ENCODE results near the gene PARD3.

The PARD3 gene

DNA sequence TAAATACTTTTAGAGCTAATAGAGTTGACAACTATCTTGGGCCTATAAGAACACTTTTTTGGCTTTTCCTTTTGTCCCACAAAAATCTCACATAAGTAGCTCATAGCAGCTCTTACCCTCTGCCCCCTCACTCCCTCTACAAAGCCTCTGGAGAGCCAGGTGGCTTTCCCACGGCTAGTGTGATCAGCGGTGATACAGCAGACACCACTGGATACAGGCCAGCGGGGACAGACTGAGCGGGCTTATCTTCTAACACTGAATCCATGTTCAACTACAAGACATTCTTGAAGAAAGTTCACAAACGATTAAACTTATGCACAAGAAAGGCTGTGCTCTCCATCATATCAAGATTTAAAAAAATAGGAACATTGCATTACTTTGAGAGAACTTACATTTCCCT, 377.2 kb downstream of the PARD3 start:
- Histone ChIP-seq H3K27ac (no peak overlapping the region), H3K27me3 (no peaks in the 10 kb centered on the region)

DNA sequence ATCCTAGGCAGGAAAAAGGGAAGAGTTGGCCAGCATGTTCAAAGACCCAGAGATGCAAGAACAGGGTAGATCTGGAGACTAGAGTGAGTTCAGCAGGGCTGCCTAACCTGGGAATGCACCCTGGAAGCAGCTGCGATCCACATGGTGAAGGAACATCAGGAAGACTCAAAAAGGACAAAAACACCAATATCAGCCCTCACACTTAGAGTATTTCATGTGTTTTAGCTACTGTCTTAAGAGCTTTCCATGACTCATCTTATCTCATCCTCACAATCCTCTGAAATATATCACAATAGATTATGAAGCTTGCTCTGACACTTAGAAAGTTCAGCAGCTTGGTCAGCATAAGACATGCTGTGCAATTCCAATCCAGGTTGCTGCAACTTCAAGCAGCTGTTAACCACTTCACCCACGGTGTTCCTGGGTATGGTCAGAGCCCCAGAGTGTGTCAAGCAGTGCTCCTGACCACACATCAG, 380.9 kb downstream of the PARD3 start:
- Histone ChIP-seq H3K27ac (no peak overlapping the region), H3K4me1 (peaks cover 0 to 31% (median 16%) of the 10 kb centered on the region in 4 donors), H3K4me3 (no peak overlapping the region), H3K36me3 (no peaks in the 10 kb centered on the region), H3K27me3 (no peaks in the 10 kb centered on the region), H3K9me3 (no peaks in the 10 kb centered on the region)
- TF ChIP-seq, protein P1, sequence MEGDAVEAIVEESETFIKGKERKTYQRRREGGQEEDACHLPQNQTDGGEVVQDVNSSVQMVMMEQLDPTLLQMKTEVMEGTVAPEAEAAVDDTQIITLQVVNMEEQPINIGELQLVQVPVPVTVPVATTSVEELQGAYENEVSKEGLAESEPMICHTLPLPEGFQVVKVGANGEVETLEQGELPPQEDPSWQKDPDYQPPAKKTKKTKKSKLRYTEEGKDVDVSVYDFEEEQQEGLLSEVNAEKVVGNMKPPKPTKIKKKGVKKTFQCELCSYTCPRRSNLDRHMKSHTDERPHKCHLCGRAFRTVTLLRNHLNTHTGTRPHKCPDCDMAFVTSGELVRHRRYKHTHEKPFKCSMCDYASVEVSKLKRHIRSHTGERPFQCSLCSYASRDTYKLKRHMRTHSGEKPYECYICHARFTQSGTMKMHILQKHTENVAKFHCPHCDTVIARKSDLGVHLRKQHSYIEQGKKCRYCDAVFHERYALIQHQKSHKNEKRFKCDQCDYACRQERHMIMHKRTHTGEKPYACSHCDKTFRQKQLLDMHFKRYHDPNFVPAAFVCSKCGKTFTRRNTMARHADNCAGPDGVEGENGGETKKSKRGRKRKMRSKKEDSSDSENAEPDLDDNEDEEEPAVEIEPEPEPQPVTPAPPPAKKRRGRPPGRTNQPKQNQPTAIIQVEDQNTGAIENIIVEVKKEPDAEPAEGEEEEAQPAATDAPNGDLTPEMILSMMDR (IDR thresholded peaks at IDR 0.05) = no peak
- intact Hi-C loops (cut with DNase I; ENCODE audit: low total_unique reads) = no loop called here
- DNase-seq = no peak

More for the DNA sequence above, 377.2 kb downstream of the PARD3 start:
- Histone ChIP-seq H3K4me1 (peaks cover 0 to 29% (median 11%) of the 10 kb centered on the region in 4 donors), H3K9me3 (no peaks in the 10 kb centered on the region), H3K36me3 (no peaks in the 10 kb centered on the region), H3K4me3 (no peak overlapping the region)
- intact Hi-C loops (cut with DNase I; ENCODE audit: low total_unique reads) = no loop called here
- no peak for DNase-seq
- TF ChIP-seq, protein P1 (IDR thresholded peaks at IDR 0.05) = no peak

DNA sequence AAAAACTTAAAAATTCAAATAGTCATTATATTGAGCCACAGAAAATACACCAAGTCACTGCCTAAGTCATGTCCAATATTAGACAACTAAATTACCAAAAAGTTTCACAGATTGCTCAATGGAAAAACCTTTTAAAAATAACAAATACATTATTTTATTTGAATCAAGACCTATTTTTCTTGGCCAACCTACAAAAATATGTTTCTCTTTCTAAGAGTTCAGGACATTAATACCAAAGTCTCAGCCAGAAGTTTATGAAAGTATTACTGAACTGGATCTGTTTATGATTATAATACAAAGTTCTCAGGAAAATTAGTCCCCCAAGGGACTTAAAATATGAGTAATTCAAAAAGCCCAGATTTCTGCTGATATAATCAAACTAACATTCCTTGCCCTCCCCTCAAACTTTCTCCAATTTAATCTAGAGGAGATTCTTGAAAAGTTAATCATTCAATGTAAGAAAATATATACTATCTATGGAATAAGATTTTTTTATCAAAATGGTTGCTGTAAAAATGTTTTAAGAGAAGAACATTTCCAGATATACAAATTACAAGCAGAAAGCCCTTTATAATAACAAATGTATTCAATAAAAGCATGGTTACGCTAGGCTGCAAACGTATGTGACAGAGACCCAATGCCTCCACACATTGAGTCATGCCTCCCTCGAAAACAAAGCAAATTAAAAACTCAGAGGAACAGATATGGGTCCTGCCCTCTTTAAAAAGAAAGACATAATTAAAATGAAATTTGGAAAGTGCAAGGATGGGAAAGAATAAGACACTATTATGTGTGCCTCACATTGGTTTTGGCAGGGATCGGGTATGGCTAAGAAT, 381.6 kb downstream of the PARD3 start:
- H3K27ac ChIP-seq = no peak overlapping the region
- TF ChIP-seq, protein P1 (IDR thresholded peaks at IDR 0.05) = no peak
- no peaks in the 10 kb centered on the region for H3K27me3 ChIP-seq
- H3K4me3 ChIP-seq = no peak overlapping the region
- no peaks in the 10 kb centered on the region for H3K36me3 ChIP-seq
- H3K9me3 ChIP-seq = no peaks in the 10 kb centered on the region
- peaks cover 0 to 24% (median 16%) of the 10 kb centered on the region in 4 donors for H3K4me1 ChIP-seq
- no peak for DNase-seq
- intact Hi-C loops (cut with DNase I; ENCODE audit: low total_unique reads) = no loop called here

DNA sequence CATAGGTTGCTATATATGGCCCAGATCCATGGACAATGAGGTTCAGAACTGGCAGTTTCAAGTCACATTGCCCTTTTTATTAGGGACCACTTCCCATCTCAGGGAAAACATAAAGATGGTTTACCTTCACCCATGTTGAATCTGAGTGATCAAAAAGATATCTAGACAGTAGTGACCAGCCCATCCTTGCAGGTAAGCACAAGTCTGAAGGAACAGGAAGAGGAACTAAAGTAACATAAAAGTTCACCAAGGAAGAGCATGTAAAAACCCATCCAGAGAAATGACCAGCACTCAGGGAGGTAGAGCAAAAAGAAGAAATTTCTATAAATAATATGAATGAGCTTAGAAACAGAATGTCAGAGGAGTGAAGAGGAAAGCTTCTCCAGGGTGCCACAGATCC, 382.5 kb downstream of the PARD3 start:
- Histone ChIP-seq H3K36me3 (no peaks in the 10 kb centered on the region), H3K4me3 (no peak overlapping the region), H3K27me3 (no peaks in the 10 kb centered on the region), H3K27ac (peak overlapping the region in 1 of 2 donors; percentile 6), H3K4me1 (peaks cover 0 to 24% (median 16%) of the 10 kb centered on the region in 4 donors), H3K9me3 (no peaks in the 10 kb centered on the region)
- intact Hi-C loops (cut with DNase I; ENCODE audit: low total_unique reads) = no loop called here
- no peak for DNase-seq
- TF ChIP-seq, protein P1 (IDR thresholded peaks at IDR 0.05) = no peak

DNA sequence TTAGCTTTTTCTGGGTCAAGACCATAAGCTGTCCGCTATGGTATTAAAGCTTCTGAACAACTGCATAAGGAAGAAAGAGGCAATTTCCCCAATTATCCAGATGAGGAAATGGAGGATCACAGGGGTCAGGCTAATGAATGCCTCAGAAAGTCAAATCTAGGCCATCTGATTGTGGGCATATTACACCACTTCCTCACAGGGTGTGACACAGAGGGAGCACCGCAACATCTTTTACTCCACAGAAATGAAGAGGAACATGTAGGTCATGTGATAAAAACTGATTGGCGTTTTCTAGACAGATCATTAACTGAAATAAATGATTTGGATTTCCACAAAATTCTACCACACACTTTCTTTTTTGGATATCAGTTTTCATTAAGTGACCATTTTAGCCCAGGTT, 384.4 kb downstream of the PARD3 start:
- intact Hi-C loops (cut with DNase I; ENCODE audit: low total_unique reads) = no loop called here
- no peaks in the 10 kb centered on the region for H3K36me3 ChIP-seq
- H3K4me3 ChIP-seq = no peak overlapping the region
- no peak overlapping the region for H3K27ac ChIP-seq
- H3K4me1 ChIP-seq = peaks cover 0 to 24% (median 16%) of the 10 kb centered on the region in 4 donors
- TF ChIP-seq, protein P1 (IDR thresholded peaks at IDR 0.05) = no peak
- no peaks in the 10 kb centered on the region for H3K9me3 ChIP-seq
- DNase-seq = no peak
- no peaks in the 10 kb centered on the region for H3K27me3 ChIP-seq
